KMS-11 (cell line): Measurements from ENCODE around the gene MTPN.

Experiments used
- H2AFZ ChIP-seq: fragments of 200-600 bp; sonication (generic); 2 replicates; pipeline ENCODE4 v1.6.1; 2016; ENCODE audit warnings: antibody characterized with exemption, mixed run types, low read depth
- H3K27ac ChIP-seq: fragments of 200-600 bp; sonication (generic); 2 replicates; pipeline ENCODE4 v1.6.1; 2016; ENCODE audit warnings: mild to moderate bottlenecking, mixed run types
- H3K27me3 ChIP-seq: fragments of 200-600 bp; sonication (generic); 2 replicates; pipeline ENCODE4 v1.6.1; 2017; ENCODE audit warnings: mild to moderate bottlenecking, low read depth, mixed run types, moderate library complexity; ENCODE audit not compliant: insufficient read depth
- H3K36me3 ChIP-seq: fragments of 200-600 bp; sonication (generic); 2 replicates; pipeline ENCODE4 v1.6.1; 2017; ENCODE audit warnings: mild to moderate bottlenecking, mixed run types; ENCODE audit not compliant: insufficient read depth
- H3K4me1 ChIP-seq: fragments of 200-600 bp; sonication (generic); 2 replicates; pipeline ENCODE4 v1.6.1; 2016; ENCODE audit warnings: mild to moderate bottlenecking, low read depth, mixed run types; ENCODE audit not compliant: poor library complexity, severe bottlenecking
- H3K4me2 ChIP-seq: fragments of 200-600 bp; sonication (generic); 2 replicates; pipeline ENCODE4 v1.7.0; 2016; ENCODE audit warnings: mild to moderate bottlenecking, mixed run types
- H3K4me3 ChIP-seq: fragments of 200-600 bp; sonication (generic); IDR thresholded peaks from 2 replicates; pipeline ENCODE4 v1.6.1; 2017; ENCODE audit warnings: low read depth, low read length, mixed read lengths; ENCODE audit not compliant: insufficient read depth
- H3K79me2 ChIP-seq: fragments of 200-600 bp; sonication (generic); 2 replicates; pipeline ENCODE4 v1.6.1; 2016; ENCODE audit warnings: low read depth, mixed run types; ENCODE audit not compliant: insufficient read depth
- H3K9ac ChIP-seq: fragments of 200-600 bp; sonication (generic); 2 replicates; pipeline ENCODE4 v1.6.1; 2016; ENCODE audit warnings: mild to moderate bottlenecking, mixed run types
- H4K20me1 ChIP-seq: fragments of 200-600 bp; sonication (generic); 2 replicates; pipeline ENCODE4 v1.6.1; 2016; ENCODE audit warnings: mild to moderate bottlenecking, mixed run types; ENCODE audit not compliant: insufficient read depth
- CTCF ChIP-seq: fragments of 200-600 bp; sonication (generic); conservative IDR thresholded peaks from 2 replicates; pipeline ENCODE4 v1.6.1; 2017; ENCODE audit warnings: low read depth, mild to moderate bottlenecking, antibody characterized with exemption, low read length, moderate library complexity, mixed read lengths

Gene MTPN

GRCh38 chr7:135979471-135980011 is 2.4 kb upstream of the MTPN start:
- Histone ChIP-seq H3K4me3 (no peak overlapping the region), H3K4me2 (0 out of 2 replicates have a peak overlapping the region, but pooled peaks have one; percentile 75), H2AFZ (no peak overlapping the region), H3K36me3 (no peaks in the 10 kb centered on the region), H3K79me2 (peaks cover 26% of the 10 kb centered on the region), H3K9ac (no peak overlapping the region), H3K4me1 (peaks cover 64% of the 10 kb centered on the region), H3K27ac (no peak overlapping the region), H3K27me3 (no peaks in the 10 kb centered on the region), H4K20me1 (peaks cover 7% of the 10 kb centered on the region)
- TF ChIP-seq CTCF = no peak

- H3K4me1 ChIP-seq = peaks cover 68% of the 10 kb centered on the region
Measured at GRCh38 chr7:135978624-135979023, 1.5 kb upstream of the MTPN start.

GRCh38 chr7:135977742-135978066 is 545 bp upstream of the MTPN start:
- H3K9ac ChIP-seq = no peak overlapping the region
- H3K27ac ChIP-seq = no peak overlapping the region
- H3K36me3 ChIP-seq = no peaks in the 10 kb centered on the region
- H3K4me2 ChIP-seq = peak overlapping the region; percentile 96
- H2AFZ ChIP-seq = peak overlapping the region; percentile 86
- peaks cover 68% of the 10 kb centered on the region for H3K4me1 ChIP-seq
- H3K79me2 ChIP-seq = peaks cover 44% of the 10 kb centered on the region
- H3K27me3 ChIP-seq = no peaks in the 10 kb centered on the region
- TF ChIP-seq CTCF = no peak
- H4K20me1 ChIP-seq = peaks cover 23% of the 10 kb centered on the region
- no peak overlapping the region for H3K4me3 ChIP-seq

More at GRCh38 chr7:135978624-135979023, 1.5 kb upstream of the MTPN start:
- Histone ChIP-seq H3K27me3 (no peaks in the 10 kb centered on the region), H3K4me3 (no peak overlapping the region), H3K79me2 (peaks cover 35% of the 10 kb centered on the region), H2AFZ (no peak overlapping the region), H3K9ac (no peak overlapping the region), H3K4me2 (no peak overlapping the region), H4K20me1 (peaks cover 14% of the 10 kb centered on the region), H3K27ac (no peak overlapping the region), H3K36me3 (no peaks in the 10 kb centered on the region)
- TF ChIP-seq CTCF = no peak

- Histone ChIP-seq H3K27me3 (no peaks in the 10 kb centered on the region), H3K9ac (peak overlapping the region; percentile 63), H3K36me3 (0 out of 2 replicates have a peak, but pooled peaks cover 5% of the 10 kb centered on the region), H4K20me1 (peaks cover 30% of the 10 kb centered on the region), H2AFZ (peak overlapping the region; percentile 86), H3K79me2 (peaks cover 57% of the 10 kb centered on the region), H3K4me1 (peaks cover 68% of the 10 kb centered on the region), H3K4me3 (no peak overlapping the region), H3K27ac (peak overlapping the region; percentile 57), H3K4me2 (peak overlapping the region; percentile 96)
- TF ChIP-seq CTCF = no peak
Measured at GRCh38 chr7:135976312-135977006, 700 bp downstream of the MTPN start.
